Thyroid gland (tissue), 4 donors: ENCODE results near the gene IKBKG.

Source experiments
- CTCF ChIP-seq, 6 experiments: fragments of 200-600 bp in 3 of 6; fragments of 450-650 bp in 3 of 6; sonication (generic) in 3 of 6; IDR thresholded peaks; one replicate each; pipeline ENCODE4 v1.5.1; 2016 to 2019; ENCODE audit warnings: antibody characterized with exemption in 6 of 6, mild to moderate bottlenecking in 2 of 6, inconsistent platforms in 1 of 6, moderate library complexity in 1 of 6
- POLR2A ChIP-seq, 2 donors: fragments of 450-650 bp; IDR thresholded peaks; one replicate each; pipeline ENCODE4 v1.6.1; 2017; ENCODE audit warnings: antibody characterized with exemption in 2 of 2, mild to moderate bottlenecking in 2 of 2, moderate library complexity in 1 of 2

- no peak for TF ChIP-seq CTCF (IDR thresholded peaks at IDR 0.05)
- no peak for TF ChIP-seq POLR2A (IDR thresholded peaks at IDR 0.05)
Observed at GRCh38 chrX:154539077-154539476, 8.3 kb upstream of the IKBKG start.
